ENCODE measurements around the gene SERPINC1. TPM values are rescaled to one million over a fixed set of nuclear protein-coding genes. Genes with fewer than 3 reads are reported as not detected.

The SERPINC1 gene
- polyA plus RNA-seq, 1 donor from 2014 or later: not detected

- peaks cover 6% of the 10 kb centered on the region for H3K36me3 ChIP-seq (ENCODE audit: insufficient read depth, low read length)
- H3K4me2 ChIP-seq (ENCODE audit: low read length): no peak overlapping the region
- no peaks in the 10 kb centered on the region for H3K9me3 ChIP-seq (ENCODE audit: low read length)
- H3K27me3 ChIP-seq (ENCODE audit: insufficient read depth, low read depth, low read length): no peaks in the 10 kb centered on the region
- H3K27ac ChIP-seq (ENCODE audit: low read length): no peak overlapping the region
- H3K9me2 ChIP-seq (ENCODE audit: insufficient read depth, low read length): no peaks in the 10 kb centered on the region
- H3K79me2 ChIP-seq (replicated peaks; ENCODE audit: insufficient read depth, low read length): no peaks in the 10 kb centered on the region
- H2AFZ ChIP-seq (ENCODE audit: low read depth, low read length): no peak overlapping the region
- no peaks in the 10 kb centered on the region for H3F3A ChIP-seq (ENCODE audit: insufficient read depth, low read length, poor library complexity, severe bottlenecking)
- no peak overlapping the region for H3K9ac ChIP-seq (ENCODE audit: low read length)
- no peak overlapping the region for H3K4me3 ChIP-seq (ENCODE audit: low read length)
- TF ChIP-seq MXI1 (conservative IDR thresholded peaks at IDR 0.05; ENCODE audit: poor library complexity, severe bottlenecking): no peak
- TF ChIP-seq POLR2AphosphoS5 (IDR thresholded peaks at IDR 0.05): no peak
- no peak for TF ChIP-seq EP300 (conservative IDR thresholded peaks at IDR 0.05; ENCODE audit: poor library complexity, severe bottlenecking)
- TF ChIP-seq TAF1 (IDR thresholded peaks at IDR 0.05; ENCODE audit: low read depth): no peak
- no peak for TF ChIP-seq RAD21 (conservative IDR thresholded peaks at IDR 0.05)
- TF ChIP-seq CTCF (IDR thresholded peaks at IDR 0.05; ENCODE audit: poor library complexity, severe bottlenecking): no peak
- TF ChIP-seq EZH2 (IDR thresholded peaks at IDR 0.05; ENCODE audit: borderline replicate concordance, insufficient read depth, low read length, poor library complexity, severe bottlenecking): no peak
- TF ChIP-seq SMC3 (conservative IDR thresholded peaks at IDR 0.05; ENCODE audit: poor library complexity): no peak
- TF ChIP-seq REST (IDR thresholded peaks at IDR 0.05; ENCODE audit: borderline replicate concordance): no peak
- no peaks in the 10 kb centered on the region for H4K20me1 ChIP-seq (ENCODE audit: insufficient read depth)
These were observed 38.9 kb downstream of the SERPINC1 start for GRCh38 chr1:173878251-173878650.

GRCh38 chr1:173876732-173877131 lies 40.4 kb downstream of the SERPINC1 start:
- Histone ChIP-seq H2AFZ (ENCODE audit: low read depth, low read length) (no peak overlapping the region), H3F3A (ENCODE audit: insufficient read depth, low read length, poor library complexity, severe bottlenecking) (no peaks in the 10 kb centered on the region), H4K20me1 (ENCODE audit: insufficient read depth) (no peaks in the 10 kb centered on the region), H3K36me3 (ENCODE audit: insufficient read depth, low read length) (peaks cover 6% of the 10 kb centered on the region), H3K27ac (ENCODE audit: low read length) (no peak overlapping the region), H3K4me3 (ENCODE audit: low read length) (no peak overlapping the region), H3K27me3 (ENCODE audit: insufficient read depth, low read depth, low read length) (no peaks in the 10 kb centered on the region), H3K9ac (ENCODE audit: low read length) (no peak overlapping the region), H3K9me2 (ENCODE audit: insufficient read depth, low read length) (no peaks in the 10 kb centered on the region), H3K79me2 (replicated peaks; ENCODE audit: insufficient read depth, low read length) (no peaks in the 10 kb centered on the region), H3K9me3 (ENCODE audit: low read length) (no peaks in the 10 kb centered on the region), H3K4me2 (ENCODE audit: low read length) (no peak overlapping the region)
- TF ChIP-seq SMC3 (conservative IDR thresholded peaks at IDR 0.05; ENCODE audit: poor library complexity) (no peak), MXI1 (conservative IDR thresholded peaks at IDR 0.05; ENCODE audit: poor library complexity, severe bottlenecking) (no peak), TAF1 (IDR thresholded peaks at IDR 0.05; ENCODE audit: low read depth) (no peak), EZH2 (IDR thresholded peaks at IDR 0.05; ENCODE audit: borderline replicate concordance, insufficient read depth, low read length, poor library complexity, severe bottlenecking) (no peak), RAD21 (conservative IDR thresholded peaks at IDR 0.05) (no peak), POLR2AphosphoS5 (IDR thresholded peaks at IDR 0.05) (no peak), CTCF (IDR thresholded peaks at IDR 0.05; ENCODE audit: poor library complexity, severe bottlenecking) (no peak), REST (IDR thresholded peaks at IDR 0.05; ENCODE audit: borderline replicate concordance) (no peak), EP300 (conservative IDR thresholded peaks at IDR 0.05; ENCODE audit: poor library complexity, severe bottlenecking) (no peak)
